MG63 (cell line): Measurements from ENCODE around the gene NXPH3. TPM values are rescaled to one million over a fixed set of nuclear protein-coding genes. Genes with fewer than 3 reads are reported as not detected.

Experiments used
- DNase-seq: peaks from one replicate; pipeline ENCODE4 v3.0.0-alpha.2; 2020
- H3K27me3 ChIP-seq: fragments of 250-450 bp; sonication (Bioruptor Pico); 2 replicates; pipeline ENCODE4 v1.5.1; 2020; ENCODE audit warnings: mild to moderate bottlenecking, moderate library complexity
- H3K36me3 ChIP-seq: fragments of 250-450 bp; sonication (Bioruptor Pico); 2 replicates; pipeline ENCODE4 v1.5.1; 2020; ENCODE audit warnings: mild to moderate bottlenecking, moderate library complexity
- H3K4me3 ChIP-seq: fragments of 250-450 bp; sonication (Bioruptor Pico); 2 replicates; pipeline ENCODE4 v1.5.1; 2020; ENCODE audit warnings: mild to moderate bottlenecking, moderate library complexity
- H3K9me3 ChIP-seq: fragments of 250-450 bp; sonication (Bioruptor Pico); 2 replicates; pipeline ENCODE4 v1.5.1; 2020; ENCODE audit warnings: mild to moderate bottlenecking, moderate library complexity
- total RNA-seq: library from RNA; depleted of rRNA; stranded (reverse); fragments of >200 nt; shearing (Covaris generic); gene quantifications from 2 replicates; pipeline ENCODE4 v1.2.3, GENCODE V29; 2014; ENCODE audit warnings: low replicate concordance

Gene NXPH3
- total RNA-seq, 1 experiment from 2014 or later, result 0.36 TPM

GRCh38 chr17:49570540-49571242, 5.0 kb upstream of the NXPH3 start:
- H3K27me3 ChIP-seq, result peaks cover 36% of the 10 kb centered on the region
- no peaks in the 10 kb centered on the region for H3K9me3 ChIP-seq
- no peaks in the 10 kb centered on the region for H3K36me3 ChIP-seq
- H3K4me3 ChIP-seq, result no peak overlapping the region
- no peak for DNase-seq

DNA sequence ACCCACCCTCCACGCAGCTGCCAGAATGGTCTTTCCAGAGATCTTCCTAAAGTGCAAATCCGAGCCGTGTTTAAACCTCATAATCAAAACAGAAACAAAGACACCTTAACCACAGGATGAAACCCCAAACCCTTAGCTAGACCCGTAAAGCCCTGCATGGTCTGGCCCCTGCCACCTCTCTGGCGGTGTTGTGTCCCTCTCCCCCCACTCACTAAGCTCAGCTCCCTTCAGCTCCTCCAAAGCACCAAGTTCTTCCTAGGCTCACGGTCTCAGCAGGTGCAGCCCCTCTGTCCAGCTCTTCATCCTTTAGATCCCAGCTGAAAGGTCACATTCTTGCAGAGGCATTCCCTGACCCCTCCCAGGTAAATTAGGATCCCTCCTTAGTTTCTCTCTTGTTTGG, 4.4 kb upstream of the NXPH3 start:
- Histone ChIP-seq H3K27me3 (peaks cover 35% of the 10 kb centered on the region), H3K4me3 (no peak overlapping the region), H3K9me3 (no peaks in the 10 kb centered on the region), H3K36me3 (no peaks in the 10 kb centered on the region)
- DNase-seq, result no peak

DNA sequence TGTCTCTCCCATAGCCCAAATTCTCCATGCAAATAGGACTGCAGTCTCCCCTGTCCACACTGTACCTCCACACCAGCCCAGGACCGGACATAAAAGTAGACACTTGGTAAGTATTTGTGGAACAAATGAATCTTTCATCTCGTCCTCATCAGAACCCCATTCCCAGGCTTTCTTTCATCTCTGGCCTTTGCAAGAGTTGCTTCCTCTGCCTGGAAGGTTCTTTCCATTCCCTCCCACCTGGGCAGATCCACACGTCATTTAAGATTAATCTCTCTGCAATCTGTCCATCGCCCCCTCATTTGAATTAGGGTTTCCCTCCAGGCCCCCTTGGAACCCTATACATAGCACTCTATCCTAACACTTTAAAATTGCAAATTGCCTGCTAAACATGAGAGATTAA, 3.9 kb upstream of the NXPH3 start:
- DNase-seq, result no peak
- H3K36me3 ChIP-seq, result no peaks in the 10 kb centered on the region
- H3K4me3 ChIP-seq, result no peak overlapping the region
- peaks cover 35% of the 10 kb centered on the region for H3K27me3 ChIP-seq
- no peaks in the 10 kb centered on the region for H3K9me3 ChIP-seq

DNA sequence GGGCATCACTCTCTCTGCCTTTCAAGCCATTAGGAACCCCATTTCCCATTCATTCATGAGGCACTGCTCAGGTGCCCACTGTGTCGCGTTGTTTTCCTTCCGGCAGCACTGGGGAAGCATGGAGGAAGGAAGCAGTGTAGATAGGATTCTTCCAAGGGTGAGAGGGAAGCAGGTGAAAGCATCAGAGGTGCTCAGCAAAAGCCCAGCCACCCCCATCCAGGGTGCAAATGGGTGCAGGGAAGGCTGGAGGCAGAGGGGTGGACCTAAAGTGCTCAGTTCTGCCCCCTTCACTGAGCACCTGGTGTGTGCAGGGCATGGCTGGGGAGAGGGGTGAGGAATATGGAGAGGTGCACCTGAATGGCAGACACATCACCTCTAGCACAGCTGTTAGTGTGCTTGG, 3.4 kb upstream of the NXPH3 start:
- Histone ChIP-seq H3K27me3 (peaks cover 35% of the 10 kb centered on the region), H3K4me3 (no peak overlapping the region), H3K9me3 (no peaks in the 10 kb centered on the region), H3K36me3 (no peaks in the 10 kb centered on the region)
- DNase-seq, result no peak

DNA sequence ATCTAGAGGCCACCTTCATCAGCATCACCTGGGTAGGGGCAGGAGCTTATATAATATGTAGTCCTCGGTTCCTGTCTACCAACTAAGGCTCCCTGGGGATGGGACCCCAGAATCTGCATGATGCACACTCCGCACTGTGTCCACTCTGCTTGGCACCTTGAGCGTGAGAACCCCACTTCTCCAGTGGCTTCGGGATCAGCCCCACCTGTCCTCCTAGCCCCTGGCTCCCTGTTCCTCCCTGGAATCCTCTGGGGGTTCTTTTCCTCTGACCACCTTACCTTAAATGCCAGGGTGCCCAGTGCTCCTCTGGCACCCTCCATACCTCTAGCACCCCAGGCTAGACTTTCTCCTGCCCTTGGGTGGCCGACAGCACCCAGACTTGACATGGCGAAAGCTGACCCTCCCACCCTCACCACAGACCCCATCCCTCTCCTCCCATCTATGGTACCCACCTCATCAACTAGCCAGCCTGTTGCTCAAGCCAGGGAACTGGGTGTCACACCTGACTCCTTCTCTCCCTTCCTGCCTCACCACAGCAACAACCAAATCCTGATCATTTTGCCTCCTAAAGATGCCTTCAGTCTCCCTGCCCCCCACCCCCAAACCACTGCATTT, 2.8 kb upstream of the NXPH3 start:
- Histone ChIP-seq H3K9me3 (no peaks in the 10 kb centered on the region), H3K4me3 (no peak overlapping the region), H3K27me3 (peaks cover 35% of the 10 kb centered on the region), H3K36me3 (no peaks in the 10 kb centered on the region)
- DNase-seq, result no peak

- Histone ChIP-seq H3K27me3 (peaks cover 35% of the 10 kb centered on the region), H3K9me3 (no peaks in the 10 kb centered on the region)
- DNase-seq, result peak; percentile 70
Measured at GRCh38 chr17:49573510-49574322, 2.0 kb upstream of the NXPH3 start.

GRCh38 chr17:49574323-49574781, 1.3 kb upstream of the NXPH3 start:
- Histone ChIP-seq H3K9me3 (no peaks in the 10 kb centered on the region), H3K4me3 (no peak overlapping the region), H3K27me3 (peaks cover 35% of the 10 kb centered on the region), H3K36me3 (no peaks in the 10 kb centered on the region)
- DNase-seq, result no peak

More at GRCh38 chr17:49573510-49574322, 2.0 kb upstream of the NXPH3 start:
- no peak overlapping the region for H3K4me3 ChIP-seq
- H3K36me3 ChIP-seq, result no peaks in the 10 kb centered on the region

DNA sequence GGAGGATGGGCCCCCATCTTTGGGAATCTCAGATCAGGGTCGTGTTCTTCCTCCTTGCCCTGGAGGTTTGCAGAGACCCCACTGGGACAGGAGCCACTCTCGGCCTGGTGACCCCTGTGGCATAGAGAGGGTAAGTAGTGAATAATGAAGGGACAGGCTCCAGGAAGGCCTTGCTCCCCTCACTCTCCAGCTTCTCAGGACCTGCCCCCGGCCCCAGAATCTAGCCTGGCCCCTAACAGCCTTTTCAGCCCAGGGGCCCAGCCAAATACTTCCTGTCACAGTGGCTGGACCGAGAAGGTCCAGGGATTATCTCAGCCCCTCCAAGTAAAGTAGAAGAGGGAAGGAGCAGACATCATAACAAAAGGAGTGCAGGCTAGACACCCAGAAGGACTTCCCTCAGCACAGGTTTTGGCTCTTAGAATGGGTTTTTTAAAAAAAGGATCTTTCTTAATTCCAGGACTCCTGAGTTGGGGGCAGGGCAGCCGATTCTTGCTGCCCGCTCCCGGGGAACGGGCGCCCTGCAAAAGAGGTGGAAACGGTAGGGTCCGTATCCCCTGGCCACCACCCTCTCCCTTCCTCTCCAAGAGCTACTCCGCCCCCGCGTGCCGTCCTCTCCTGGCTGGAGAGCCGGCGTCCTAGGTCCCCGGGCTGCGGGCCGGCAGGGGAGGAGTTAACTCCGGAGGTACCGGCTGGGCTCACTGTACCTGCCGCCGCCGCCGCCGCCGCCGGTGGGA, 559 bp upstream of the NXPH3 start:
- no peak for DNase-seq
- peaks cover 32% of the 10 kb centered on the region for H3K27me3 ChIP-seq
- H3K36me3 ChIP-seq, result no peaks in the 10 kb centered on the region
- no peak overlapping the region for H3K4me3 ChIP-seq
- no peaks in the 10 kb centered on the region for H3K9me3 ChIP-seq

DNA sequence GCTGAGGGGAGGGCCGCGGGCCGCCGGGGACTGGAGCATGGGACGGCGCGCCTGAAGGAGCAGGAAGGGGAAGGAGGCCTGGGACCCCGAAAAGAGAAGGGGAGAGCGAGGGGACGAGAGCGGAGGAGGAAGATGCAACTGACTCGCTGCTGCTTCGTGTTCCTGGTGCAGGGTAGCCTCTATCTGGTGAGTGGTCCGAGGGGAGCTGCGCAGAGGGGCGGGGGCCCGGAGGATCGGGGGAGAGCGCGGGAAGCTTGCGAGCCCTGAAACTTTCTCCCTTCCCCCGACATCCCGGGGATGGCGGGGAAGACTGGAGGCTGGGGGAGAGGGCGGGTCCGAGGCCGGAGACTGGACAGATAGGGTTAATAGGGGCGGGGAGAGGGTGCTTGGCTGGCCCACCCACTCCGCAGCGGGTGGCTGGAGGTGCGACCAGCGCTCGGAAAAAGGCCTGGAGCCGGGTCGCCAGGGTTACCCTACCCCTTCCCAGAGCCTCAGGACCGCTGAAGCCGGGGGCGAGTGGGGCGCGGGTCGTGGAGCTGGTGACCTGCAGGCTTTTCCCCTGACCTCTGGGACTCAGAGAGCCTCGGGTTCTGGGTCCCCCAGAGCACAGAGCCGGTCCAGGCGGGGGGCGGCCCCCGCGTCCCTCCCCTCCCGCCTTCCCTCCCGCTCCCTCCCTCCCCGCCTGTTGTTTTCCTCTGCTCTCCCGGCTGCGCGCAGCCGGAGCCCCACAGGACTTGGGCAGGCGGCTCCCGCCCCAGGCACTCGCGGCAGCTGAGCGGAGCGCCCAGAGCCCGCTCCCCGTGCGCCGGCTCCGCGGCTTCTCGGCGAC, 631 bp downstream of the NXPH3 start:
- peak overlapping the region; percentile 45 for H3K4me3 ChIP-seq
- no peaks in the 10 kb centered on the region for H3K9me3 ChIP-seq
- peak; percentile 43 for DNase-seq
- no peaks in the 10 kb centered on the region for H3K36me3 ChIP-seq
- H3K27me3 ChIP-seq, result peaks cover 22% of the 10 kb centered on the region

DNA sequence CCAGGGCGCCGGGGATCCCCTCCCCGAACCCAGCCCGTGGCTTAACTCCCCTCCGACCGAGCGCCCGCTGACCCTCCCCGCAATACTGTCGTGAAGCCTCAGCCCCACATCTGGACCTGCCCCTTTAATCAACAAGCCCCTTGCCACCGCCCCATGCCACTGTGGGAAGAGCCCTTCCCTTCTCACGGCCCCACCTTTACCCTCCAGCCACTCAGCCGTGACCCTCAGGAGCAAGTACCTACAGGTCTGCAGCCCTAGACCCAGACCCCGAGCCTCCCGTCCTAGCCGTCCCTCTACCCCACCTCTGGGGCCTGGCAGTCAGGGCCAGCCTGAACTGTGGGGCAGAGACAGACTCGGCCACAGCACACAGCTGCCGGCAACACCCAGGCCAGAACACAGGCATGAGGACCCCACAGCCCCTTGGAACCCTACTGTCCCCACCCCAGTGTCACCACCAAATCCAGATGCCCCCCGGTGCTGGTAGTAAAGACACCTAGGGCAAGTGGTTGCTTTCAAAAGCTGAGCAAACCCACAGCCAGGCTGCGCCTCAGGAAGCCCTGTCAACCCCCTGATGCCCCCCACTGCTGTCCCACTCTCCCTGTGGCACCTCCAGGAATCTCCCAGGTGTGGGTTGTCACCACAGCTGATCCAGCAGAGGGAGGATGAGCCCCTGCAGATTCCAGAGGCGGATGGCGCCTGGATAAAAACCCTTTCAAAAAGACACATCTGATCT, 1.4 kb downstream of the NXPH3 start:
- no peak for DNase-seq
- Histone ChIP-seq H3K4me3 (peak overlapping the region; percentile 45; the same call in 1 of the 2 replicates), H3K36me3 (no peaks in the 10 kb centered on the region), H3K9me3 (no peaks in the 10 kb centered on the region), H3K27me3 (peaks cover 19% of the 10 kb centered on the region)

GRCh38 chr17:49577650-49577934, 1.9 kb downstream of the NXPH3 start:
- Histone ChIP-seq H3K9me3 (no peaks in the 10 kb centered on the region), H3K4me3 (no peak overlapping the region), H3K27me3 (peaks cover 19% of the 10 kb centered on the region), H3K36me3 (no peaks in the 10 kb centered on the region)
- DNase-seq, result no peak

DNA sequence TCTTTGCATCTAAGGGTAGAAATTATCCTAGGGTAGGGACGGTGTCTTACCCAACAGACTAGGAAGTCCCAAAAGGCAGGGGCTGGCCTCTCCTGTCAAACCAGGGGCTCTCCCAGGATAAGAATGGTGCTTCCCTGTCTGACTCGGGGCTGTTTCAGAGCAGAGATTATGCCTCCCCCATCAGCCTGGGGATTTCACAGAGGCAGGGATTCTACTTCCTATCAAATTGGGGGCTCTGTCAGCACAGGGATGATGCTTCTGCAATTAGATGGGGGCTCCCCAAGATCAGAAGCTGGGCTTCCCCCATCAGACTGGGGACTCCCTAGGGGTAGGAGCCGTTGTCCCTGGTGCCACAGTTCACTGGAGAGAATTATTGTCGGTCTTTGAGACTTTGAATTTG, 2.3 kb downstream of the NXPH3 start:
- Histone ChIP-seq H3K9me3 (no peaks in the 10 kb centered on the region), H3K27me3 (peaks cover 16% of the 10 kb centered on the region), H3K4me3 (no peak overlapping the region), H3K36me3 (no peaks in the 10 kb centered on the region)
- DNase-seq, result no peak

DNA sequence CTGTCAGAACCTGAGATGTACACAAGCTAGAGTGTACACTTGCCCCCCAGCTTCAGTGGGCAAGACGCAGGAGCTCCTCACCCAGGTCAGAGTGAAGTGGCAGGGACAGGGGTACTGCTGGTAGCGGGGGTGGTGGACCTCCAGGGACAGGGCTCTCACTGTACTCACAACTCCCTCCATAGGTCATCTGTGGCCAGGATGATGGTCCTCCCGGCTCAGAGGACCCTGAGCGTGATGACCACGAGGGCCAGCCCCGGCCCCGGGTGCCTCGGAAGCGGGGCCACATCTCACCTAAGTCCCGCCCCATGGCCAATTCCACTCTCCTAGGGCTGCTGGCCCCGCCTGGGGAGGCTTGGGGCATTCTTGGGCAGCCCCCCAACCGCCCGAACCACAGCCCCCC, 2.7 kb downstream of the NXPH3 start:
- no peaks in the 10 kb centered on the region for H3K36me3 ChIP-seq
- H3K4me3 ChIP-seq, result no peak overlapping the region
- no peak for DNase-seq

GRCh38 chr17:49578952-49579500, 3.4 kb downstream of the NXPH3 start:
- Histone ChIP-seq H3K9me3 (no peaks in the 10 kb centered on the region), H3K36me3 (no peaks in the 10 kb centered on the region), H3K4me3 (no peak overlapping the region), H3K27me3 (peaks cover 15% of the 10 kb centered on the region)
- no peak for DNase-seq

More for the DNA sequence above, 2.7 kb downstream of the NXPH3 start:
- Histone ChIP-seq H3K9me3 (no peaks in the 10 kb centered on the region), H3K27me3 (peaks cover 15% of the 10 kb centered on the region)

GRCh38 chr17:49579522-49579921, 3.9 kb downstream of the NXPH3 start:
- no peaks in the 10 kb centered on the region for H3K36me3 ChIP-seq
- DNase-seq, result no peak
- no peaks in the 10 kb centered on the region for H3K9me3 ChIP-seq
- H3K27me3 ChIP-seq, result peaks cover 15% of the 10 kb centered on the region
- no peak overlapping the region for H3K4me3 ChIP-seq
